K562 (cell line): Measurements from ENCODE around the gene PLCL2. TPM values are rescaled to one million over a fixed set of nuclear protein-coding genes. Genes with fewer than 3 reads are reported as not detected.

Experiments
- ATAC-seq: fragments of 200-7000 bp; cut with Tn5 transposase; 3 replicates; pipeline ENCODE4 v1.9.1; 2020; ENCODE audit warnings: moderate library complexity
- BruUV-seq: library from RNA; stranded (reverse); fragments of 400-500 nt; replicated peaks from 2 replicates; lab custom pipeline; 2021; lab: Mats Ljungman, UMichigan
- CTCF ChIA-PET: fragments of 300-600 bp; formaldehyde crosslinking; extraction: SDS; loops from one replicate; lab custom pipeline; 2021; ENCODE audit warnings: low intra/inter-chr PET ratio; lab: Yijun Ruan, JAX
- POLR2A ChIA-PET: fragments of 300-600, 350-650 bp; sonication (Branson Sonifier 250); formaldehyde crosslinking; extraction: SDS; loops from one replicate; lab custom pipeline; 2021; ENCODE audit warnings: antibody characterized with exemption, inconsistent platforms; lab: Yijun Ruan, JAX
- DNase-seq, 4 experiments: peaks; one replicate each; pipeline versions ENCODE4 v3.0.0 to v3.0.0-alpha.2; 2011 to 2018; ENCODE audit warnings: low spot score in 3 of 4, mixed read lengths in 3 of 4; ENCODE audit errors: extremely low read depth in 1 of 4
- FAIRE-seq: peaks from 2 replicates; lab custom pipeline; 2011; peaks lifted over from hg19 to GRCh38; lab: Jason Lieb, UNC
- H2AFZ ChIP-seq: 2 replicates; pipeline ENCODE4 v1.6.0; 2011; ENCODE audit warnings: low read depth, low read length, control low read depth, inconsistent platforms
- H3K27ac ChIP-seq: fragments of 200-600 bp; 3 replicates; pipeline ENCODE4 v1.8.0; 2011; ENCODE audit warnings: low read depth, mild to moderate bottlenecking, control low read depth, inconsistent platforms, low read length, moderate library complexity, mixed read lengths; ENCODE audit errors: extremely low read depth
- H3K27me3 ChIP-seq, 2 experiments: fragments of 300-600 bp in 1 of 2; 2 replicates in 1 of 2; 3 replicates in 1 of 2; pipeline versions ENCODE4 v1.6.0 to v1.8.0; 2011; ENCODE audit warnings: inconsistent platforms in 2 of 2, low read length in 2 of 2, mild to moderate bottlenecking in 1 of 2, mixed read lengths in 1 of 2, moderate library complexity in 1 of 2; ENCODE audit not compliant: control insufficient read depth in 2 of 2, insufficient read depth in 2 of 2
- H3K36me3 ChIP-seq: fragments of 300-600 bp; 3 replicates; pipeline ENCODE4 v1.8.0; 2011; ENCODE audit warnings: mild to moderate bottlenecking, low read length, inconsistent platforms; ENCODE audit not compliant: control insufficient read depth, insufficient read depth
- H3K4me1 ChIP-seq, 2 experiments: fragments of 200-600 bp in 1 of 2; replicated peaks in 1 of 2; 2 replicates in 1 of 2; 3 replicates in 1 of 2; pipeline versions ENCODE4 v1.5.1 to v1.8.0; 2011; ENCODE audit warnings: inconsistent platforms in 2 of 2, low read length in 2 of 2, mild to moderate bottlenecking in 1 of 2, mixed read lengths in 1 of 2, moderate library complexity in 1 of 2; ENCODE audit not compliant: control insufficient read depth in 2 of 2, insufficient read depth in 2 of 2
- H3K4me2 ChIP-seq: 2 replicates; pipeline ENCODE4 v1.6.1; 2011; ENCODE audit warnings: low read length, control low read depth, inconsistent platforms, mixed read lengths; ENCODE audit not compliant: insufficient read depth
- H3K4me3 ChIP-seq: fragments of 200-600 bp; sonication (generic), shearing (Covaris generic); 2 replicates; pipeline ENCODE4 v1.5.1; 2016; ENCODE audit warnings: control low read depth, inconsistent platforms
- H3K79me2 ChIP-seq: fragments of 200-600 bp; 3 replicates; pipeline ENCODE4 v1.8.0; 2011; ENCODE audit warnings: low read length, inconsistent platforms; ENCODE audit not compliant: control insufficient read depth, insufficient read depth
- H3K9ac ChIP-seq, 2 experiments: 2 replicates each; pipeline versions ENCODE4 v1.6.0 to v1.6.1; 2011; ENCODE audit warnings: low read depth in 2 of 2, low read length in 2 of 2, control low read depth in 1 of 2, inconsistent platforms in 1 of 2, mild to moderate bottlenecking in 1 of 2, mixed read lengths in 1 of 2; ENCODE audit not compliant: insufficient read depth in 1 of 2
- H3K9me1 ChIP-seq: one replicate; pipeline ENCODE4 v1.6.0; 2011; ENCODE audit warnings: inconsistent platforms, mild to moderate bottlenecking, low read length, moderate library complexity; ENCODE audit not compliant: control insufficient read depth, insufficient read depth
- H3K9me3 ChIP-seq: replicated peaks from 2 replicates; pipeline ENCODE4 v1.5.1; 2011; ENCODE audit warnings: low read depth, low read length, inconsistent platforms; ENCODE audit not compliant: control insufficient read depth, insufficient read depth
- H4K20me1 ChIP-seq: replicated peaks from 2 replicates; pipeline ENCODE4 v1.6.1; 2011; ENCODE audit warnings: low read length, inconsistent platforms, mixed read lengths; ENCODE audit not compliant: control insufficient read depth, insufficient read depth
- CEBPZ ChIP-seq: fragments of 150-350 bp; IDR thresholded peaks from 2 replicates; pipeline ENCODE4 v1.6.1; 2014; ENCODE audit warnings: low read depth, mild to moderate bottlenecking, low read length, borderline replicate concordance
- IRF2 ChIP-seq: sonication (generic); formaldehyde crosslinking; IDR thresholded peaks from 2 replicates; pipeline ENCODE4 v1.8.1; 2022; ENCODE audit warnings: mild to moderate bottlenecking, missing genetic modification reagents
- KLF13 ChIP-seq: fragments of 450-650 bp; IDR thresholded peaks from 2 replicates; pipeline ENCODE4 v1.6.1; 2016; ENCODE audit warnings: missing genetic modification characterization, low read depth, mild to moderate bottlenecking, missing compliant biosample characterization, moderate library complexity, borderline replicate concordance
- POLR2G ChIP-seq: fragments of 200-400 bp; formaldehyde crosslinking; IDR thresholded peaks from 2 replicates; pipeline ENCODE4 v1.6.1; 2017; ENCODE audit warnings: low read depth, mild to moderate bottlenecking, antibody characterized with exemption, low read length, moderate library complexity
- YY1 ChIP-seq, 3 experiments: IDR thresholded peaks; 2 replicates each; pipeline ENCODE4 v1.6.1; 2011; ENCODE audit warnings: low read length in 2 of 3, mild to moderate bottlenecking in 2 of 3, moderate library complexity in 2 of 3, borderline replicate concordance in 1 of 3, control low read depth in 1 of 3, low read depth in 1 of 3; ENCODE audit not compliant: insufficient read depth in 3 of 3, insufficient replicate concordance in 2 of 3, control insufficient read depth in 1 of 3, insufficient read length in 1 of 3; ENCODE audit errors: extremely low read depth in 1 of 3
- ZNF140 ChIP-seq: fragments of 250-450 bp; sonication (Bioruptor Pico); IDR thresholded peaks from 2 replicates; pipeline ENCODE4 v1.8.0; 2021; ENCODE audit warnings: moderate library complexity, mild to moderate bottlenecking, inconsistent platforms
- ZNF263 ChIP-seq: sonication (generic); formaldehyde crosslinking; IDR thresholded peaks from 2 replicates; pipeline ENCODE4 v1.8.0; 2022; ENCODE audit warnings: mild to moderate bottlenecking, missing genetic modification reagents, borderline replicate concordance
- ZNF436 ChIP-seq: fragments of 250-450, 450-650 bp; sonication (Bioruptor Pico); formaldehyde crosslinking; IDR thresholded peaks from 2 replicates; pipeline ENCODE4 v1.7.0; 2020; ENCODE audit warnings: mild to moderate bottlenecking
- ZNF778 ChIP-seq: fragments of 450-650 bp; formaldehyde crosslinking; IDR thresholded peaks from 2 replicates; pipeline ENCODE4 v1.4.0; 2020; ENCODE audit warnings: mild to moderate bottlenecking, moderate library complexity
- WGBS: fragments of 100-300 bp; shearing (Covaris generic); methylation state at CpG from one replicate; pipeline ENCODE4 v1.1.6; 2016; ENCODE audit warnings: low coverage, mixed read lengths; ENCODE audit not compliant: insufficient coverage; ENCODE audit errors: missing lambda C conversion rate; 5-methylcytosine and 5-hydroxymethylcytosine counted together
- in situ Hi-C: fragments of 300-500 bp; cut with MboI; formaldehyde crosslinking; loops from 4 replicates; pipeline ENCODE4 v1.15.0; 2018; ENCODE audit warnings: inconsistent platforms, mixed read lengths
- intact Hi-C: fragments of 100-400 bp; cut with micrococcal nuclease; formaldehyde crosslinking; loops from 2 replicates; pipeline ENCODE4 v1.14.2; 2022
- polyA plus RNA-seq, 8 experiments: library from polyadenylated mRNA; depleted of rRNA in 4 of 8; stranded (reverse) in 5 of 8; unstranded in 3 of 8; fragments of >200 nt; fragmentation: Nextera tagmentation in 2 of 8; fragmentation: Illumina TruSeq in 1 of 8; extraction: Ambion mirVana in 2 of 8; extraction: Trizol in 1 of 8; gene quantifications; 2 replicates each; pipeline versions ENCODE4 v1.2.1 to v1.2.3, GENCODE V29; 2011 to 2014; ENCODE audit warnings: inconsistent platforms in 1 of 8, missing spikeins in 1 of 8
- total RNA-seq, 7 experiments: library from RNA; depleted of rRNA in 6 of 7; stranded (reverse); fragments of >200 nt in 6 of 7; fragmentation: Illumina TruSeq in 2 of 7; extraction: Trizol in 2 of 7; gene quantifications; 2 replicates each; pipeline versions ENCODE4 v1.2.1 to v1.2.3, GENCODE V29; 2011 to 2021; ENCODE audit warnings: low replicate concordance in 1 of 7

The PLCL2 gene
- total and polyA plus RNA-seq, 9 of the 15 experiments (the other 6 are each of a cell fraction or from before 2014, with no cell fraction given): 0.03 to 0.18 (median 0.11) TPM; not detected in 2

GRCh38 chr3:17025594-17026139, 140.9 kb downstream of the PLCL2 start:
- H3K9me3 ChIP-seq: no peaks in the 10 kb centered on the region
- H2AFZ ChIP-seq: no peak overlapping the region
- H3K36me3 ChIP-seq: no peaks in the 10 kb centered on the region
- intact Hi-C loops: no loop called here
- peaks cover 0 to 2% of the 10 kb centered on the region in 2 experiments; a peak in 1 of 5 replicates for H3K27me3 ChIP-seq
- no peak for DNase-seq
- 0% methylated on average over 5 of the region's 5 CpGs for WGBS
- in situ Hi-C loops: no loop called here
- H3K9ac ChIP-seq: no peak overlapping the region
- no peaks in the 10 kb centered on the region for H3K4me1 ChIP-seq
- no peak overlapping the region for H3K4me3 ChIP-seq
- POLR2A ChIA-PET: interaction anchor here (0.7 to 2.0 kb wide), 3 partner anchors 11 to 103 kb away, joined by 3 to 8 read pairs (median 6); no protein-coding TSS in a partner anchor
- CTCF ChIA-PET: no interaction called here
- H3K4me2 ChIP-seq: no peak overlapping the region
- no peak for ATAC-seq
- no TSS peak for BruUV-seq
- H3K79me2 ChIP-seq: no peaks in the 10 kb centered on the region
- TF ChIP-seq POLR2G: no peak
- no peak for TF ChIP-seq ZNF436 (CRISPR knock-in tag)
- no peak for FAIRE-seq
- H3K9me1 ChIP-seq: no peaks in the 10 kb centered on the region
- H3K27ac ChIP-seq: no peak overlapping the region
- H4K20me1 ChIP-seq: no peaks in the 10 kb centered on the region

- intact Hi-C loops: no loop called here
- no peak for TF ChIP-seq IRF2
- TF ChIP-seq ZNF778: no peak
- no peak for TF ChIP-seq ZNF140
- TF ChIP-seq YY1 (IDR thresholded peaks at IDR 0.05; ENCODE audit: borderline replicate concordance in 1 of 3, control insufficient read depth in 1 of 3, extremely low read depth in 1 of 3, insufficient read depth in 3 of 3, insufficient read length in 1 of 3, insufficient replicate concordance in 2 of 3, low read depth in 1 of 3, low read length in 2 of 3): no peak
- TF ChIP-seq ZNF263 (CRISPR knock-in tag): no peak
- no peak for TF ChIP-seq KLF13
- no peak for TF ChIP-seq CEBPZ
- in situ Hi-C loops: no loop called here
Measured at GRCh38 chr3:17027318-17027717, 142.6 kb downstream of the PLCL2 start.

More at GRCh38 chr3:17027318-17027717, 142.6 kb downstream of the PLCL2 start:
- CTCF ChIA-PET: interaction anchor here (0.6 to 0.7 kb wide), 2 partner anchors 196 to 425 kb away, joined by 3 read pairs; no protein-coding TSS in a partner anchor
- H3K27ac ChIP-seq: no peak overlapping the region
- H3K79me2 ChIP-seq: no peaks in the 10 kb centered on the region
- no TSS peak for BruUV-seq
- no peaks in the 10 kb centered on the region for H4K20me1 ChIP-seq
- ATAC-seq (no peak), DNase-seq (no peak), FAIRE-seq (no peak)
- H3K36me3 ChIP-seq: no peaks in the 10 kb centered on the region
- no peak overlapping the region for H3K4me2 ChIP-seq
- WGBS: 0% methylated on average over 1 of the region's 1 CpG
- H2AFZ ChIP-seq: no peak overlapping the region
- no peak overlapping the region for H3K4me3 ChIP-seq
- no peaks in the 10 kb centered on the region for H3K9me1 ChIP-seq
- H3K9ac ChIP-seq: no peak overlapping the region
- H3K27me3 ChIP-seq: peaks cover 0 to 2% of the 10 kb centered on the region in 2 experiments; a peak in 1 of 5 replicates
- H3K4me1 ChIP-seq: no peaks in the 10 kb centered on the region
- H3K9me3 ChIP-seq: no peaks in the 10 kb centered on the region
- POLR2A ChIA-PET: interaction anchor here (1.2 kb wide), 1 partner anchor 19 kb away, joined by 3 read pairs; no protein-coding TSS in a partner anchor
